Activated CD8-positive, alpha-beta T cell treated with anti-CD3 and anti-CD28 coated beads, Interleukin-2, amount 10 ng/mL, durations not matched to agents 7 days and 5 days (primary cell): ENCODE results near the gene RSRC2. TPM values are rescaled to one million over a fixed set of nuclear protein-coding genes. Genes with fewer than 3 reads are reported as not detected.
"Not testable (repeated sequence)": the region's sequence is repeated elsewhere in the genome, so short reads cannot be mapped to it uniquely, and the experiment has no call there.

Experiments used
- ATAC-seq: fragments of 150-1000 bp; cut with Tn5 transposase; one replicate; pipeline ENCODE4 v1.10.0; 2021; ENCODE audit warnings: moderate library complexity
- CTCF ChIA-PET: fragments of 350-600 bp; sonication (Branson Sonifier 250); formaldehyde crosslinking; loops from one replicate; lab custom pipeline; 2021; ENCODE audit warnings: antibody characterized with exemption; lab: Charles Lee
- POLR2A ChIA-PET: fragments of 350-600 bp; sonication (Branson Sonifier 250); formaldehyde crosslinking; loops from one replicate; lab custom pipeline; 2021; ENCODE audit warnings: antibody characterized with exemption; lab: Charles Lee
- DNase-seq: peaks from one replicate; pipeline ENCODE4 v3.0.0-alpha.2; 2020
- H3K27ac Mint-ChIP-seq: one replicate; pipeline ENCODE4 v1.8.0; 2021; ENCODE audit warnings: mild to moderate bottlenecking, mixed read lengths
- H3K27me3 Mint-ChIP-seq: one replicate; pipeline ENCODE4 v1.8.0; 2021; ENCODE audit warnings: low read depth, mixed read lengths
- H3K36me3 Mint-ChIP-seq: one replicate; pipeline ENCODE4 v1.8.0; 2021; ENCODE audit warnings: low read depth, mixed read lengths
- H3K4me1 Mint-ChIP-seq: one replicate; pipeline ENCODE4 v1.8.0; 2021; ENCODE audit warnings: low read depth, mixed read lengths
- H3K4me3 Mint-ChIP-seq: one replicate; pipeline ENCODE4 v1.8.0; 2021; ENCODE audit warnings: mild to moderate bottlenecking, mixed read lengths
- H3K9me3 Mint-ChIP-seq: one replicate; pipeline ENCODE4 v1.8.0; 2022; ENCODE audit warnings: mixed read lengths; ENCODE audit not compliant: insufficient read depth
- total RNA-seq, 2 experiments: library from RNA; stranded (reverse); gene quantifications; one replicate each; pipeline ENCODE4 v1.2.3, GENCODE V29; 2021

Gene RSRC2
- total RNA-seq, result 100 to 1,000 TPM in 1 of 2 experiments, 10 to 100 TPM in 1; 96.1 to 106 TPM

- ChIA-PET POLR2A (interaction anchor here (0.5 to 7.8 kb wide), 26 partner anchors 10 to 1075 kb away, joined by 3 to 187 read pairs (median 4); partner anchors contain the start of genes DDX55, DENR, DIABLO and MPHOSPH9), CTCF (interaction anchor here (1.2 to 3.2 kb wide), 6 partner anchors 10 to 127 kb away, joined by 3 to 14 read pairs (median 5); partner anchors contain the start of gene ZCCHC8)
- no peaks in the 10 kb centered on the region for H3K9me3 Mint-ChIP-seq
- H3K36me3 Mint-ChIP-seq, result peaks cover 57% of the 10 kb centered on the region
- no peaks in the 10 kb centered on the region for H3K27me3 Mint-ChIP-seq
- DNase-seq (peak; percentile 100), ATAC-seq (peak; percentile 94)
- no peak within 1 kb of the TSS for H3K27ac Mint-ChIP-seq
- peaks cover 39% of the 10 kb centered on the region for H3K4me1 Mint-ChIP-seq
- H3K4me3 Mint-ChIP-seq, result no peak within 1 kb of the TSS
Observed at GRCh38 chr12:122526683-122527477, at the start of gene RSRC2, which contains the start of gene KNTC1. Gene RSRC2, minus strand, starts transcription at chr12:122526936. Its CDS starts 83 bp downstream, at chr12:122526853. Gene KNTC1, plus strand, starts transcription at chr12:122527249. Its CDS starts 2,815 bp downstream, at chr12:122530064.

DNA sequence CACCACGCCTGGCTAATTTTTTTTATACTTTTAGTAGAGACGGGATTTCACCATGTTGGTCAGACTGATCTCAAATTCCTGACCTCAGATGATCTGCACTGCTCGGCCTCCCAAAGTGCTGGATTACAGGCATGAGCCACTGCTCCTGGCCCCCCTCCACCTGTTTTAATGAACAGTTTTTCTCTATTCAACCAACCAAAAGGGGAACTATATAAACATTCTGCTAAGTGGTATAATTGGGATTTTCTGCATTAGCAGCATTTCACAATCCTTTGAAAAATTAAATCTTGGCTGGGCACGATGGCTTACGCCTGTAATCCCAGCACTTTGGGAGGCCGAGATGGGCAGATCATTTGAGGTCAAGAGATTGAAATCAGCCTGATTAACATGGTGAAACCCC lies 45.1 kb upstream of the RSRC2 start:
- DNase-seq (no peak), ATAC-seq (no peak)
- Mint-ChIP-seq H3K9me3 (no peaks in the 10 kb centered on the region), H3K36me3 (peaks cover 56% of the 10 kb centered on the region), H3K4me3 (no peak overlapping the region), H3K4me1 (no peaks in the 10 kb centered on the region), H3K27ac (no peak overlapping the region), H3K27me3 (no peaks in the 10 kb centered on the region)
- CTCF ChIA-PET, result no interaction called here
- POLR2A ChIA-PET, result no interaction called here

DNA sequence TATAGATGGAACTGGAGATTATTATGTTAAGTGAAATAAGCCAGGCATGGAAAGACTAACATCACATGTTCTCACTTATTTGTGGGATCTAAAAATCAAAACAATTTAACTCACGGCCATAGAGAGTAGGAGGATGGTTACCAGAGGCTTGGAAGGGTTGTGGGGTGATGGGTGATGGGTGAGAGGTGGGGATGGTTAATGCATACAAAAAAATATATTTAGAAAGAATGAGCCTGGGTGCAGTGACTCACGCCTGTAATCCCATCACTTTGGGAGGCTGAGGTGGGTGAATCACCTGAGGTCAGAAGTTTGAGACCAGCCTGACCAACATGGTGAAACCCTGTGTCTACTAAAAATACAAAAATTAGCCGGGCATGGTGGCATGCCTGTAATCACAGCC lies 43.3 kb upstream of the RSRC2 start:
- H3K27me3 Mint-ChIP-seq, H3K9me3 Mint-ChIP-seq, H3K4me3 Mint-ChIP-seq, H3K27ac Mint-ChIP-seq, ATAC-seq, POLR2A ChIA-PET, DNase-seq, H3K4me1 Mint-ChIP-seq: not testable (repeated sequence)
- H3K36me3 Mint-ChIP-seq, result peaks cover 44% of the 10 kb centered on the region
- CTCF ChIA-PET, result interaction anchor here (1.0 kb wide), 1 partner anchor 32 kb away, joined by 3 read pairs; no protein-coding TSS in a partner anchor

GRCh38 chr12:122569288-122569687 lies 42.6 kb upstream of the RSRC2 start:
- Mint-ChIP-seq H3K27ac (no peak overlapping the region), H3K4me3 (no peak overlapping the region), H3K4me1 (no peaks in the 10 kb centered on the region), H3K36me3 (peaks cover 40% of the 10 kb centered on the region), H3K9me3 (no peaks in the 10 kb centered on the region), H3K27me3 (no peaks in the 10 kb centered on the region)
- no peak for DNase-seq
- ATAC-seq, result no peak
- CTCF ChIA-PET, result interaction anchor here (0.5 to 1.0 kb wide), 2 partner anchors 32 to 593 kb away, joined by 3 read pairs; no protein-coding TSS in a partner anchor
- POLR2A ChIA-PET, result no interaction called here

- H3K27ac Mint-ChIP-seq, H3K9me3 Mint-ChIP-seq, H3K4me3 Mint-ChIP-seq, H3K27me3 Mint-ChIP-seq, DNase-seq, ATAC-seq, POLR2A ChIA-PET, H3K4me1 Mint-ChIP-seq: not testable (repeated sequence)
- peaks cover 36% of the 10 kb centered on the region for H3K36me3 Mint-ChIP-seq
- CTCF ChIA-PET, result interaction anchor here (0.6 to 0.8 kb wide), 2 partner anchors 16 to 30 kb away, joined by 3 read pairs; no protein-coding TSS in a partner anchor
Observed at GRCh38 chr12:122566816-122567215, 40.1 kb upstream of the RSRC2 start.

GRCh38 chr12:122563361-122563760 lies 36.6 kb upstream of the RSRC2 start:
- peaks cover 34% of the 10 kb centered on the region for H3K36me3 Mint-ChIP-seq
- ATAC-seq, result no peak
- DNase-seq, result no peak
- no peak overlapping the region for H3K27ac Mint-ChIP-seq
- no peaks in the 10 kb centered on the region for H3K27me3 Mint-ChIP-seq
- no peak overlapping the region for H3K4me3 Mint-ChIP-seq
- ChIA-PET POLR2A (no interaction called here), CTCF (interaction anchor here (1.2 kb wide), 1 partner anchor 63 kb away, joined by 4 read pairs; the partner anchor contains the start of gene ZCCHC8)
- H3K4me1 Mint-ChIP-seq, result no peaks in the 10 kb centered on the region
- H3K9me3 Mint-ChIP-seq, result no peaks in the 10 kb centered on the region

DNA sequence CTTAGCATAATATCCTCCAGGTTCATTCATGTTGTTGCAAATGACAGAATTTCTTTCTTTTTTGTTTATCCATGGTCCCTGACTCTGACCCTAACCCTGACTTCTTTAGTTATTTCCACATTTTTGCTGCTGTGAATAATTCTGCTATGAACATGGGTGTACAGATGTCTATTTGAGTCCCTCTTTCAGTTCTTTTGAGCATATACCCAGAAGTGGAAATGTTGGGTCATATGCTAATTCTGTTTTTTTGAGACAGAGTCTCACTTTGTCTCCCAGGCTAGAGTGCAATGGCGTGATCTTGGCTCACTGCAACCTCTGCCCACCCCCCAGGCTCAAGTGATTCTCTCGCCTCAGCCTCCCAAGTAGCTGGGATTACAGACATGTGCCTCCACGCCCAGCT lies 33.4 kb upstream of the RSRC2 start:
- H3K4me3 Mint-ChIP-seq, result no peak overlapping the region
- peaks cover 48% of the 10 kb centered on the region for H3K36me3 Mint-ChIP-seq
- peak overlapping the region; percentile 46 for H3K27ac Mint-ChIP-seq
- H3K9me3 Mint-ChIP-seq, result no peaks in the 10 kb centered on the region
- DNase-seq (no peak), ATAC-seq (no peak)
- no peaks in the 10 kb centered on the region for H3K4me1 Mint-ChIP-seq
- POLR2A ChIA-PET, result no interaction called here
- CTCF ChIA-PET, result no interaction called here
- no peaks in the 10 kb centered on the region for H3K27me3 Mint-ChIP-seq

- POLR2A ChIA-PET, result no interaction called here
- H3K4me1 Mint-ChIP-seq, result no peaks in the 10 kb centered on the region
- ATAC-seq (no peak), DNase-seq (no peak)
- H3K27ac Mint-ChIP-seq, result no peak overlapping the region
- CTCF ChIA-PET, result no interaction called here
- peaks cover 55% of the 10 kb centered on the region for H3K36me3 Mint-ChIP-seq
- no peaks in the 10 kb centered on the region for H3K27me3 Mint-ChIP-seq
- no peaks in the 10 kb centered on the region for H3K9me3 Mint-ChIP-seq
- no peak overlapping the region for H3K4me3 Mint-ChIP-seq
Observed at GRCh38 chr12:122558745-122559641, 32.3 kb upstream of the RSRC2 start.

DNA sequence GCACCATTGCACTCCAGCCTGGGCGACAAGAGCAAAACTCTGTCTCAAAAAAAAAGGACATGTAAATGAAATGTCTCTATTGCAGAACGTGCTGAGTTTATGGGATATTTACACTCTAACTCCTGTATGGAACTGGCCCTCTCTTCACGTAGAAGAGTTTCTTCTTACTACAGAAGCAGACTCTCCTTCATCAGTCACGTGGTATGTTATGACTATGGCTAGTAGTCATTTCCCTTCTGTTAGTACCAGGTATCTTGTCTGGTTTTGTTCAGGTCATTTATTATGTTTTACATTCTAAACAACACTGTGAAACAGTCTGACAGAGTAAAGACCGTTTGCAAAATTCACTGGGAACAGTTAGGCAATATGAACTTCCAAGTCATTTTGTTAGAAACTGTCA lies 20.6 kb upstream of the RSRC2 start:
- H3K27ac Mint-ChIP-seq, result no peak overlapping the region
- POLR2A ChIA-PET, result no interaction called here
- H3K27me3 Mint-ChIP-seq, result no peaks in the 10 kb centered on the region
- H3K4me3 Mint-ChIP-seq, result no peak overlapping the region
- CTCF ChIA-PET, result no interaction called here
- H3K36me3 Mint-ChIP-seq, result peaks cover 52% of the 10 kb centered on the region
- H3K4me1 Mint-ChIP-seq, result peaks cover 5% of the 10 kb centered on the region
- DNase-seq (no peak), ATAC-seq (no peak)
- H3K9me3 Mint-ChIP-seq, result no peaks in the 10 kb centered on the region

DNA sequence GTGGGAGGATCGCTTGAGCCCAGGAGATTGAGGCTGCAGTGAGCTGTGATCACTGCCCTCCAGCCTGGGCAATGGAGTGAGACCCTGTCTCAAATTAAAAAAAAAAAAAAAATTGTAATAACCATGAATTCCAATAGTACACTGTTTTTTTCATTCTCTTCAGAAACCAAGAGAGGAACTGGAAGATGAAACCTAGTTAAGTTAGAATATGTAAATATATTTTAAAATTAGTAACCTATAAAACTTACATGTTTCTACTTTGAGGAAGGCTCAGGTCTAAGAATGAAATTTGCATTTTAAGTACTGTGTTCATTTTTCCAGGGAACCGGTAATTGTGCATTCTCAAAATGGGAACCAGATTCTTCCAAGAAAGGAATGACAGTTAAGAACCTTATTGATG lies 19.1 kb upstream of the RSRC2 start:
- no peak overlapping the region for H3K27ac Mint-ChIP-seq
- no peak for ATAC-seq
- peaks cover 48% of the 10 kb centered on the region for H3K36me3 Mint-ChIP-seq
- DNase-seq, result no peak
- H3K27me3 Mint-ChIP-seq, result no peaks in the 10 kb centered on the region
- CTCF ChIA-PET, result no interaction called here
- H3K9me3 Mint-ChIP-seq, result no peaks in the 10 kb centered on the region
- H3K4me1 Mint-ChIP-seq, result peaks cover 5% of the 10 kb centered on the region
- H3K4me3 Mint-ChIP-seq, result no peak overlapping the region
- POLR2A ChIA-PET, result no interaction called here

- Mint-ChIP-seq H3K36me3 (peaks cover 37% of the 10 kb centered on the region), H3K27ac (no peak overlapping the region)
Observed at GRCh38 chr12:122544537-122544936, 17.8 kb upstream of the RSRC2 start.

More at GRCh38 chr12:122544537-122544936, 17.8 kb upstream of the RSRC2 start:
- no peak for DNase-seq
- ATAC-seq, result no peak
- Mint-ChIP-seq H3K4me1 (peaks cover 5% of the 10 kb centered on the region), H3K9me3 (no peaks in the 10 kb centered on the region), H3K4me3 (no peak overlapping the region), H3K27me3 (no peaks in the 10 kb centered on the region)
- ChIA-PET POLR2A (no interaction called here), CTCF (no interaction called here)
